ENCODE measurements around the gene ABCD2.

Gene ABCD2

GRCh38 chr12:39621670-39622069 is 2.1 kb upstream of the ABCD2 start:
- H4K20me1 ChIP-seq (ENCODE audit: insufficient read depth, low read length) = no peaks in the 10 kb centered on the region
- no peak for DNase-seq
- no peaks in the 10 kb centered on the region for H3K27me3 ChIP-seq (ENCODE audit: insufficient read depth, low read length, poor library complexity)
- H3K27ac ChIP-seq (ENCODE audit: low read length) = no peak overlapping the region
- no peak overlapping the region for H2AFZ ChIP-seq (ENCODE audit: low read depth, low read length)
- no peaks in the 10 kb centered on the region for H3K79me2 ChIP-seq (ENCODE audit: insufficient read depth, low read length)
- no peaks in the 10 kb centered on the region for H3K9me3 ChIP-seq (ENCODE audit: insufficient read depth, low read length, severe bottlenecking)
- H3K36me3 ChIP-seq (ENCODE audit: insufficient read depth, low read length) = no peaks in the 10 kb centered on the region
- no peak for ATAC-seq (ENCODE audit: insufficient read depth, low read depth)
- TF ChIP-seq EZH2 (IDR thresholded peaks at IDR 0.05; ENCODE audit: borderline replicate concordance, low read depth, low read length, severe bottlenecking) (no peak), CTCF (IDR thresholded peaks at IDR 0.05; ENCODE audit: borderline replicate concordance, extremely low read depth, low read length, poor library complexity, severe bottlenecking) (no peak)
- peaks cover 28% of the 10 kb centered on the region for H3K4me1 ChIP-seq (ENCODE audit: insufficient read depth, low read length)
- H3K9ac ChIP-seq (ENCODE audit: low read depth, low read length) = no peak overlapping the region
- no peak overlapping the region; a peak in 1 of 4 replicates for H3K4me3 ChIP-seq (ENCODE audit: low read depth in 1 of 2, low read length in 2 of 2)
- peak overlapping the region; percentile 90; the same call in 1 of the 2 replicates for H3K4me2 ChIP-seq (ENCODE audit: insufficient read depth, low read length)

GRCh38 chr12:39620659-39621658 is 1.4 kb upstream of the ABCD2 start:
- Histone ChIP-seq H3K9me3 (ENCODE audit: insufficient read depth, low read length, severe bottlenecking) (no peaks in the 10 kb centered on the region), H3K4me2 (ENCODE audit: insufficient read depth, low read length) (peak overlapping the region; percentile 90), H3K4me3 (ENCODE audit: low read depth in 1 of 2, low read length in 2 of 2) (peak overlapping the region; percentile 44 to 61), H3K9ac (ENCODE audit: low read depth, low read length) (peak overlapping the region; percentile 46), H3K79me2 (ENCODE audit: insufficient read depth, low read length) (no peaks in the 10 kb centered on the region), H3K27me3 (ENCODE audit: insufficient read depth, low read length, poor library complexity) (no peaks in the 10 kb centered on the region), H2AFZ (ENCODE audit: low read depth, low read length) (peak overlapping the region; percentile 76), H4K20me1 (ENCODE audit: insufficient read depth, low read length) (no peaks in the 10 kb centered on the region), H3K4me1 (ENCODE audit: insufficient read depth, low read length) (peaks cover 28% of the 10 kb centered on the region), H3K27ac (ENCODE audit: low read length) (peak overlapping the region; percentile 62), H3K36me3 (ENCODE audit: insufficient read depth, low read length) (no peaks in the 10 kb centered on the region)
- DNase-seq = no peak
- ATAC-seq (ENCODE audit: insufficient read depth, low read depth) = no peak
- TF ChIP-seq EZH2 (IDR thresholded peaks at IDR 0.05; ENCODE audit: borderline replicate concordance, low read depth, low read length, severe bottlenecking) (no peak), CTCF (IDR thresholded peaks at IDR 0.05; ENCODE audit: borderline replicate concordance, extremely low read depth, low read length, poor library complexity, severe bottlenecking) (no peak)

- ATAC-seq (ENCODE audit: insufficient read depth, low read depth) = peak; percentile 28; the same call in 2 of the 3 replicates
- no peaks in the 10 kb centered on the region for H3K27me3 ChIP-seq (ENCODE audit: insufficient read depth, low read length, poor library complexity)
- H3K27ac ChIP-seq (ENCODE audit: low read length) = peak overlapping the region; percentile 62; the same call in 1 of the 2 replicates
- H3K9me3 ChIP-seq (ENCODE audit: insufficient read depth, low read length, severe bottlenecking) = no peaks in the 10 kb centered on the region
- TF ChIP-seq CTCF (IDR thresholded peaks at IDR 0.05; ENCODE audit: borderline replicate concordance, extremely low read depth, low read length, poor library complexity, severe bottlenecking) (no peak), EZH2 (IDR thresholded peaks at IDR 0.05; ENCODE audit: borderline replicate concordance, low read depth, low read length, severe bottlenecking) (no peak)
- peak overlapping the region; percentile 76 for H2AFZ ChIP-seq (ENCODE audit: low read depth, low read length)
- H3K36me3 ChIP-seq (ENCODE audit: insufficient read depth, low read length) = no peaks in the 10 kb centered on the region
- peaks cover 28% of the 10 kb centered on the region for H3K4me1 ChIP-seq (ENCODE audit: insufficient read depth, low read length)
- no peak for DNase-seq
- H3K9ac ChIP-seq (ENCODE audit: low read depth, low read length) = peak overlapping the region; percentile 46; the same call in 1 of the 2 replicates
- H3K79me2 ChIP-seq (ENCODE audit: insufficient read depth, low read length) = no peaks in the 10 kb centered on the region
- peak overlapping the region; percentile 90 for H3K4me2 ChIP-seq (ENCODE audit: insufficient read depth, low read length)
- H3K4me3 ChIP-seq (ENCODE audit: low read depth in 1 of 2, low read length in 2 of 2) = peak overlapping the region; percentile 44 to 61; a peak in 3 of 4 replicates
- no peaks in the 10 kb centered on the region for H4K20me1 ChIP-seq (ENCODE audit: insufficient read depth, low read length)
Observed at GRCh38 chr12:39619316-39619659, 315 bp downstream of the ABCD2 start.

All from DND-41 (cell line).